Activated CD8-positive, alpha-beta memory T cell treated with anti-CD3 and anti-CD28 coated beads, Interleukin-2, amount 50 U/mL, for 24 hours (primary cell): ENCODE data around the gene ELF4.
"Not testable (repeated sequence)": the region's sequence is repeated elsewhere in the genome, so short reads cannot be mapped to it uniquely, and the experiment has no call there.

Experiments
- DNase-seq: peaks from one replicate; pipeline ENCODE4 v3.0.0-alpha.2; 2020; ENCODE audit errors: extremely low read depth

ELF4 gene

GRCh38 chrX:130110379-130111219 lies at the start of gene ELF4:
ELF4 (minus strand) TSS chrX:130110497; CDS start chrX:130081330, 29,167 bp downstream.
- DNase-seq, result no peak

- no peak for DNase-seq
Observed at GRCh38 chrX:130159776-130160175, 49.5 kb upstream of the ELF4 start.

GRCh38 chrX:130158311-130158710 lies 48.0 kb upstream of the ELF4 start:
- no peak for DNase-seq

GRCh38 chrX:130155564-130155963 lies 45.3 kb upstream of the ELF4 start:
- DNase-seq, result no peak

GRCh38 chrX:130147631-130148030 lies 37.3 kb upstream of the ELF4 start:
- no peak for DNase-seq

GRCh38 chrX:130145123-130145522 lies 34.8 kb upstream of the ELF4 start:
- no peak for DNase-seq

- no peak for DNase-seq
Observed at GRCh38 chrX:130144509-130144908, 34.2 kb upstream of the ELF4 start.

GRCh38 chrX:130139474-130140201 lies 29.3 kb upstream of the ELF4 start:
- DNase-seq, result no peak

GRCh38 chrX:130136961-130137360 lies 26.7 kb upstream of the ELF4 start:
- no peak for DNase-seq

- no peak for DNase-seq
Observed at GRCh38 chrX:130136496-130136895, 26.2 kb upstream of the ELF4 start.

- DNase-seq, result no peak
Observed at GRCh38 chrX:130130990-130131389, 20.7 kb upstream of the ELF4 start.

GRCh38 chrX:130125091-130125874 lies 15.0 kb upstream of the ELF4 start:
- DNase-seq, result no peak

GRCh38 chrX:130124577-130124976 lies 14.3 kb upstream of the ELF4 start:
- no peak for DNase-seq

GRCh38 chrX:130121505-130121800 lies 11.2 kb upstream of the ELF4 start:
- no peak for DNase-seq

- DNase-seq, result no peak
Observed at GRCh38 chrX:130120746-130121504, 10.6 kb upstream of the ELF4 start.

- DNase-seq, result no peak
Observed at GRCh38 chrX:130120321-130120731, 10.0 kb upstream of the ELF4 start.

GRCh38 chrX:130119312-130119898 lies 9.1 kb upstream of the ELF4 start:
- no peak for DNase-seq

- no peak for DNase-seq
Observed at GRCh38 chrX:130118441-130119311, 8.4 kb upstream of the ELF4 start.

GRCh38 chrX:130117166-130117565 lies 6.9 kb upstream of the ELF4 start:
- no peak for DNase-seq

GRCh38 chrX:130115119-130115885 lies 5.0 kb upstream of the ELF4 start:
- not testable (repeated sequence) for DNase-seq
